ENCODE data around the gene RASAL3. TPM values are rescaled to one million over a fixed set of nuclear protein-coding genes. Genes with fewer than 3 reads are reported as not detected.

The RASAL3 gene
- total RNA-seq, 1 experiment from 2014 or later, result 1.9 TPM

GRCh38 chr19:15508035-15508710 lies 43.8 kb upstream of the RASAL3 start, which contains the start of gene CYP4F22:
Gene CYP4F22 (plus strand): TSS chr19:15508525. CDS start chr19:15525337, 16,812 bp downstream.
- H3K4me2 ChIP-seq (ENCODE audit: insufficient read depth, insufficient read length, low read length), result no peak within 1 kb of the TSS
- no peak within 1 kb of the TSS for H3K14ac ChIP-seq (ENCODE audit: insufficient read depth, low read length)
- peak within 1 kb of the TSS in 1 of 2 experiments; percentile 75; a peak in 3 of 5 replicates for H3K4me3 Mint-ChIP-seq
- H3K9me3 ChIP-seq (ENCODE audit: control insufficient read depth, low read depth, low read length), result peaks cover 75% of the 10 kb centered on the region
- peaks cover 7% of the 10 kb centered on the region for H3K27me3 Mint-ChIP-seq (ENCODE audit: low read depth)
- H3T11ph ChIP-seq (ENCODE audit: low read length), result no peak within 1 kb of the TSS
- no peaks in the 10 kb centered on the region for H3K4me1 ChIP-seq (ENCODE audit: insufficient read depth, low read length)
- H3K79me2 ChIP-seq (ENCODE audit: insufficient read depth, low read length), result no peaks in the 10 kb centered on the region
- H3K23me2 ChIP-seq (ENCODE audit: insufficient read length, low read depth, low read length, poor library complexity, severe bottlenecking), result no peaks in the 10 kb centered on the region
- no peak within 1 kb of the TSS for H3K4ac ChIP-seq (ENCODE audit: low read depth, low read length)
- no peak within 1 kb of the TSS for H3K27ac ChIP-seq (ENCODE audit: insufficient read length, low read depth, low read length)
- no peak within 1 kb of the TSS for H2AFZ ChIP-seq (ENCODE audit: low read length)
- no peaks in the 10 kb centered on the region for H4K20me1 ChIP-seq (ENCODE audit: control insufficient read depth, insufficient read depth, insufficient read length)
- H2AK5ac ChIP-seq (ENCODE audit: insufficient read length, low read length), result no peak within 1 kb of the TSS
- no peak within 1 kb of the TSS for H3K9ac ChIP-seq (ENCODE audit: extremely low read depth, insufficient read length, low read length)
- no peaks in the 10 kb centered on the region for H3K27me3 ChIP-seq (ENCODE audit: insufficient read depth, low read length)
- no peak within 1 kb of the TSS for H4K8ac ChIP-seq (replicated peaks; ENCODE audit: insufficient read length, low read depth, low read length)
- no peak within 1 kb of the TSS for H4K91ac ChIP-seq (ENCODE audit: insufficient read length, low read depth, low read length)
- no CpG with 5 or more reads among the region's 52 CpGs for WGBS (ENCODE audit: extremely low coverage, insufficient read length, low lambda C conversion rate)
- H2BK20ac ChIP-seq (ENCODE audit: low read depth, low read length, poor library complexity, severe bottlenecking), result no peak within 1 kb of the TSS
- H4K5ac ChIP-seq (ENCODE audit: insufficient read length, low read depth, low read length), result no peak within 1 kb of the TSS
- H2BK12ac ChIP-seq (ENCODE audit: insufficient read length, low read depth, low read length), result no peak within 1 kb of the TSS
- H3K4me1 Mint-ChIP-seq, result no peaks in the 10 kb centered on the region
- H3K9me3 Mint-ChIP-seq, result peaks cover 53 to 88% of the 10 kb centered on the region in 2 experiments
- peaks cover 2 to 29% (median 14%) of the 10 kb centered on the region in 3 experiments; a peak in 5 of 7 replicates for H3K36me3 Mint-ChIP-seq (ENCODE audit: insufficient read depth in 1 of 3, low read depth in 3 of 3)
- no peak within 1 kb of the TSS; the same call in 1 of the 2 replicates for H2BK15ac ChIP-seq (ENCODE audit: low read depth, low read length)
- no peak for TF ChIP-seq CTCF (conservative IDR thresholded peaks at IDR 0.05)
- H3K56ac ChIP-seq (ENCODE audit: insufficient read length, low read depth, low read length), result no peak within 1 kb of the TSS
- DNase-seq, result no peak
- H3K79me1 ChIP-seq (ENCODE audit: insufficient read depth, low read depth, low read length, poor library complexity, severe bottlenecking), result no peaks in the 10 kb centered on the region
- H3K27ac Mint-ChIP-seq, result peak within 1 kb of the TSS in 1 of 3 experiments; percentile 25; a peak in 1 of 7 replicates
- no peak within 1 kb of the TSS for H3K18ac ChIP-seq (ENCODE audit: insufficient read length, low read depth, low read length)
- H2BK120ac ChIP-seq (ENCODE audit: low read depth, low read length, poor library complexity, severe bottlenecking), result no peak within 1 kb of the TSS
- no peak within 1 kb of the TSS for H3K23ac ChIP-seq (ENCODE audit: insufficient read length, low read depth, low read length)
- H2BK5ac ChIP-seq (ENCODE audit: insufficient read length, low read length), result no peak within 1 kb of the TSS
